ENCODE results near the gene PAPLN.
"Not testable (repeated sequence)": the region's sequence is repeated elsewhere in the genome, so short reads cannot be mapped to it uniquely, and the experiment has no call there.

PAPLN gene

DNA sequence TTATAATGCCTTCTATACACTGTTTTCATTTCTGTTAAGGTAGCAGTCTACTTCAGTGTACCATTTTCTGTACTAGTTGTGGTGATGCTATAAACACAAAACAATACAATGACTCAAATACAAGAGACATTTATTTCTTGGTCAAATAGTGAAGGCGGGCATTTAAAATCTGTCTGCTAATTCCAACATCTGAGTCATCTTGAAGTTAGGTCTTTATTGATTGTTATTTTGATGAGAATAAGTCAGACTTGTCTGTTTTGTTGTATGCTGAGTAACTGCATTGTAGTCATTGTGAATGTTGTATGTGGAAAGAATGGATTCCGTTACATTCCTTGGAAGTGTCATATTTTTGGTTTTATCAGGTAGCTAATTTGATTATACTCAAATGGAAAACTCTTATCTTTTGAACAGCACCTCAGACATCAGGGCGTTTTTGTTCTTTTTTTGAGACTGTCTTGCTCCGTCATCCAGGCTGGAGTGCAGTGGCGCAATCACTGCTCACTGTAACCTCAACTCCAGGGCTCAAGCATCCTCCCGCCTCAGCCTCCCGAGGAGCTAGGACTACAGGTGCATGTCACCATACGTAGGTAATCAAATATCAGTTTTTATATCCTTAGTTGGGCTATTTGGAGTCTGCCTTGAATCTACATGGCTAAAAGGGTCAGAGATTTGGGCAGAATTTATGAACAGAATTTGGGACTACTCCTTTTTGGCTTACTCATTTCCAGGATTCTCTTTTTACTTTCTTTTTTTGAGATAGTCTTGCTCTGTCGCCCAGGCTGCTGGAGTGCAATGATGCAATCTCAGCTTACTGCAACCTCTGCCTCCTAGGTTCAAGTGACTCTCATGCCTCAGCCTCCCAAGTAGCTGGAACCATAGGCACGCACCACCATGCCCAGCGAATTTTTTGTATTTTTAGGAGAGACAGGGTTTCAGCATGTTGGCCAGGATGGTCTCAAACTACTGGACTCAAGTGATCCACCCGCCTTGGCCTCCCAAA lies 56.8 kb downstream of the PAPLN start:
- no peak for DNase-seq

DNA sequence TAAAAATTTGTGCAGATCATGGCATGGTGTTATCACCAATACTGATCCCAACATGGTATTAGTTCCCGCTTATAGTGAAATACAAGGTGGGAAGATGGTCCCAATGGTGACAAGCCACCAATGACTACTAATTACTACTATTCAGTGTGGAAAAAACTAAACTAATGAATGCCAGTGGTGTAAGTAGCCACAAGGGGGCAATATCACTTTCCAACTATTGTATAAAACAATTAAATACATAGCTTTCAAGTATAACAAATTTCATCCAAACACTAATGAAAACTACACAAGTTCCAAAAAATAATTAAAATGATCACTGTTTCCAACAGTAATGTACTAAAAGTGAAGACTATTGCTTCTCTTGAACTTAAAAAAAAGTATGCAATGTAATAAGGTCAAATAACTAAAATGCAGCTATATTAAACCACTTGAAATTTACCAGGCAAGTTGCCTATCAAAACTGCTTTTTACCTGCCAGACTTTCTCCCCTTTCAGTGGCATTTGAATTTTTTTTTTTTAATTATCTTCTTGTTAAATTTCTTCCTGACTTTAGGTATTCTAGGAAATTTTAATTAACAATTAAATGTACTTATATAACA lies 58.0 kb downstream of the PAPLN start:
- peak; percentile 35 for DNase-seq

DNA sequence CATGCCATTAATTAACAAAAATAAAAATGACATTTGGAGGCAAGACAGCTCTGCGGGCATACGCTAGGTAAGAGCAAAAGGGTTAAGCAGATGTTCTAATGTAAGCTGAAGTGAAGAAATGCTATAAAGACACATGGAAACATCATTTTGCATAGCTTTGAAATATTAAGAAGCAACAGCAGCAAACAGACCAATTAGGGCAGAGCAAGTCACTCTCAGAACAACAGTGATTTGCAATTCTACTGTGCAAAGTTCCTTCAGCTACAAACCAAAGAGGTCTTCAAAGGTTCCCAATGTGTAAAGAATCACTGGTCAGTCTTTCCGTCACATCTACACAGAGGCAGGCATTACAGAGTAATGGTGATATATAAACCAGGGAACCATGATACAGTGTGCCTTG lies 68.2 kb downstream of the PAPLN start:
- DNase-seq: no peak

DNA sequence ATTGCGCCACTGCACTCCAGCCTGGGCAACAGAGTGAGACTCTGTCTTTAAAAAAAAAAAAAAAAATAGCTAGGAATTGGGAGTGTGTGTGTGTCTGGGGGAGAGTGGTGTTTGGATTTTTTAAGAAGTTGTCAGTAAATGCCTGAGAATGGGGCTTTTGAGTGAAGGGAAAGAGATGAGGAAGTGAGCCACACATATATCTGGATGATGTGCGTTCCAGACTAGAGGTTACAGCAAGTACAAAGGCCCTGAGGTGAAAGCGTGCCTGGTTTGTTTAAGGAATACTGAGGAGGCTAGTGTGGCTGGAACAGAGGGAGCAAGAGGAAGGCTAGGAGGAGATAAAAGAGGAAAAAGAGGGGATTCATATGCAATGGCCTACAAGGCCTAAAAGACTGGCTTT lies 70.0 kb downstream of the PAPLN start:
- DNase-seq: no peak

DNA sequence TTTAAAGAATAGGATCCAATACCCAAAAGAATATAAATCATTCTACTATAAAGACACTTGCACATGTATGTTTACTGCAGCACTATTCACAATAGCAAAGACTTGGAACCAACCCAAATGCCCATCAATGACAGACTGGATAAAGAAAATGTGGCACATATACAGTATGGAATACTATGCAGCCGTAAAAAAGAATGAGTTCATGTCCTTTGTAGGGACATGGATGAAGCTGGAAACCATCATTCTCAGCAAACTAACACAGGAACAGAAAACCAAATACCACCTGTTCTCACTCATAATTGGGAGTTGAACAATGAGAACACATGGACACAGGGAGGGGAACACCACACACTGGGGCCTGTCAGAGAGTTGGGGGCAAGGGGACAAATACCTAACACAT lies 71.9 kb downstream of the PAPLN start:
- DNase-seq: not testable (repeated sequence)

DNA sequence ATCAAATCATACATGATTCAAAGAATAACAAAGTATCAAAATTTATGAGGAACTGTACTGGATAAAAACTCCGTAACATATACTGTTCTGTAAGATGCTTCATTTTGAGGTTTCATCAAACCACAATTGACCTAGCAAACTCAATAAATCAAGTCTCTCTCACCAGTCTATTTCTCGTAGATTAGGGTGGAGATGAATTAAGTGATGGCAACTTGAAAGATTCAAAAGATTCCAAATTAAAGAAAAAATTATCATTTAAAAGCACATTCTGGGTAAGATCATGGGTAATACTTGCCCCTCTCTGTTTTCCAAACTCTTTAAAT lies 74.4 kb downstream of the PAPLN start:
- no peak for DNase-seq

DNA sequence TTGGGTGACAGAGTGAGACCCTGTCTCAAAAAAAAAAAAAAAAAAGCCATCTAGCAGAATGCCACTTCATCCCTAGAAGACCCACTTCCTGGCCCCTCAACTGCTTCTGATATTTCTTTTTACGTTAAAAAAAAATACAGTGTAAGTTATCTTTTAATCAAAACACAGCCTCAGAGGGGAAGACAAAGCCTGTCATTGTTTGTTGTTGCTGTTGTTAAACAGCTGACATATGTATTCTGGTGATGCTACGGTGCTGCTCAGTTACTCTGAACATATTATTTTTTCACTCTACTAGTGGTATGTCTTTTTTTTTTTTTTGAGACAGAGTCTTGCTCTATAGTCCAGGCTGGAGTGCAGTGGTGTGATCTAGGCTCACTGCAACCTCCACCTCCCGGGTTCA lies 75.4 kb downstream of the PAPLN start:
- no peak for DNase-seq

DNA sequence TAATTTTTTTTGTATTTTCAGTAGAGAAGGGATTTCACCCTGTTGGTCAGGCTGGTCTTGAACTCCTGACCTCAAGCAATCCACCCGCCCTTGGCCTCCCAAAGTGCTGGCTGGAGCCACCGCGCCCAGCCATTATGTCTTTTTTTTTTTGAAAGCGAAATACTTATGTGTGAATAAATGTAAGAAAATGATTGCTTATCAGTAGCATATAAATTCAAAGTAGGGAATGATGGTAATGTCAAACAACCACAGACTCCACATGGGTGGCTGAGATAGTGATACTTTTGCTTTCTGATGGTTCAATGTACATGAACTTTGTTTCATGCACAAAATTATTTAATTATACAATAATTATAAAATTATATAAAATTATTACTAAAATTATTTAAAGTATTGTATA lies 75.8 kb downstream of the PAPLN start:
- DNase-seq: no peak

DNA sequence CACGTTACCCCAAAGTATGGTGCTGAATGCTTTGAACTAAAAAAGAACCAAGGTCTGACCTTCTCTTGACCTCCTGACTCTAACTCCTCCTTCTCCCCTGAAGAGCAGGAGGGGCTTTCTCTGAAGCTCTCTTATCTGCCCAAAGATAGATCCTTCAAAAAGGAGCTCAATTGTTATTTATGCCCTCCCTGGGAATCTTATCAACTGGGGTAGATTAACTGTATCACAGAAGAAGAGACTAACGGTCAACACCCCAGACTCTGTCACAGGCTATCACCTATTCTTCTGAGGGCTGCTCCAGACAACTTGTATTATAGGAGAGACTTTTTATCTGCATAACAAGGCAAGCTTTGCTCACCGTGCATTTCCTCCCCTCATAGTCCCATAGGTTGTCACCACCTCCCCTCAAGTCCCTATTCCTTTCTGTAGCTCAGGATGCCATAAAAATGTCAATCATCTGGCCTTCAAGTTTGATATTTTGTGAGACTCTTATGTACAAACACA lies 86.6 kb downstream of the PAPLN start:
- DNase-seq: no peak
